GM06990 (cell line): ENCODE measurements around the gene LGALS12.

Experiments
- DNase-seq: peaks from one replicate; pipeline ENCODE4 v3.0.0-alpha.2; 2011; ENCODE audit not compliant: insufficient read length; ENCODE audit errors: extremely low read depth
- H3K27me3 ChIP-seq: replicated peaks from 2 replicates; pipeline ENCODE4 v1.6.0; 2011; ENCODE audit warnings: low read length; ENCODE audit not compliant: control insufficient read depth, insufficient read depth
- H3K36me3 ChIP-seq: 2 replicates; pipeline ENCODE4 v1.5.1; 2011; ENCODE audit warnings: low read length; ENCODE audit not compliant: control insufficient read depth, insufficient read depth
- H3K4me3 ChIP-seq: replicated peaks from 2 replicates; pipeline ENCODE4 v1.5.1; 2011; ENCODE audit warnings: low read depth, mild to moderate bottlenecking, control low read depth, low read length
- TF ChIP-seq, protein P1 (sequence below): IDR thresholded peaks from 2 replicates; pipeline ENCODE4 v1.5.1; 2011; ENCODE audit warnings: low read length, control low read depth, mild to moderate bottlenecking, inconsistent platforms; ENCODE audit not compliant: insufficient read depth, poor library complexity, severe bottlenecking

LGALS12 gene

DNA sequence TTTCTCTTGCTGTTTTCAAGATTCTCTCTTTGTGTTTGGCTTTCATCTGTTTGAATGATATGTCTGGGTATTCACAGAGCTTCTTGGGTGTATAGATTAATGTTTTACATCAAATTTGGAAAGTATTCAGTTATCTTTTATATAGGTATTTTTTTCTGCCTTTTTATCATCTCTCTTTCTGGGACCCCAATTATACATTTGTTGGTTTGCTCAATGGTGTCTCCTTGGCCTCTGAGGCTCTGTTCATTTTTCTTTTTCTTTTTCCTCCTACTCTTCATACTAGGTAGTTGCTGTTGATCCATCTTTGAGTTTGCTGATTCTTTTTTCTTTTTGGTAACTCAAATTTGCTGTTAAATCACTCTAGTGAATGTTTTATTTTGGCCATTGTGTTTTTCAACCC lies 29.3 kb upstream of the LGALS12 start:
- TF ChIP-seq, protein P1, sequence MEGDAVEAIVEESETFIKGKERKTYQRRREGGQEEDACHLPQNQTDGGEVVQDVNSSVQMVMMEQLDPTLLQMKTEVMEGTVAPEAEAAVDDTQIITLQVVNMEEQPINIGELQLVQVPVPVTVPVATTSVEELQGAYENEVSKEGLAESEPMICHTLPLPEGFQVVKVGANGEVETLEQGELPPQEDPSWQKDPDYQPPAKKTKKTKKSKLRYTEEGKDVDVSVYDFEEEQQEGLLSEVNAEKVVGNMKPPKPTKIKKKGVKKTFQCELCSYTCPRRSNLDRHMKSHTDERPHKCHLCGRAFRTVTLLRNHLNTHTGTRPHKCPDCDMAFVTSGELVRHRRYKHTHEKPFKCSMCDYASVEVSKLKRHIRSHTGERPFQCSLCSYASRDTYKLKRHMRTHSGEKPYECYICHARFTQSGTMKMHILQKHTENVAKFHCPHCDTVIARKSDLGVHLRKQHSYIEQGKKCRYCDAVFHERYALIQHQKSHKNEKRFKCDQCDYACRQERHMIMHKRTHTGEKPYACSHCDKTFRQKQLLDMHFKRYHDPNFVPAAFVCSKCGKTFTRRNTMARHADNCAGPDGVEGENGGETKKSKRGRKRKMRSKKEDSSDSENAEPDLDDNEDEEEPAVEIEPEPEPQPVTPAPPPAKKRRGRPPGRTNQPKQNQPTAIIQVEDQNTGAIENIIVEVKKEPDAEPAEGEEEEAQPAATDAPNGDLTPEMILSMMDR, result no peak
- Histone ChIP-seq H3K27me3 (no peaks in the 10 kb centered on the region), H3K4me3 (no peak overlapping the region), H3K36me3 (no peaks in the 10 kb centered on the region)
- DNase-seq, result no peak

DNA sequence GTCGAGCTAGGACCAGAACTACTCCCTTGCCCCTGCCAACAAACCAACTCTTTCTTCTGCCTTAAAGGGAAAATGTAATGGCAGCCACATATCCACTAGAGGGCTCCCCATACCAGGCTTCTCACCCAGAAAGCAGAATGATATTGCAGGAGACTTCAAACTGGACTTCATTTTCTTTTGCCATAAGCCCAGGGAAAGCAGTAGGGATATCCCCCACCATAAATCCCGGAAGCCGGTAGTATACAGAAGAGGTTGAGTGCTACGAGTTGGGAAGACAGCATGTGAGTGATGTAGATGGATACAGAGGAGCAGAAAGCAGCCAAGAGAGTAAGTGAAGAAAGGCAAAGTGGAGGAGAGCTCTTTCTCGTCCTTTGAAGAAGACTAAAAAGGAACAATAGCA lies 27.0 kb upstream of the LGALS12 start:
- no peaks in the 10 kb centered on the region for H3K27me3 ChIP-seq
- DNase-seq, result peak; percentile 25

DNA sequence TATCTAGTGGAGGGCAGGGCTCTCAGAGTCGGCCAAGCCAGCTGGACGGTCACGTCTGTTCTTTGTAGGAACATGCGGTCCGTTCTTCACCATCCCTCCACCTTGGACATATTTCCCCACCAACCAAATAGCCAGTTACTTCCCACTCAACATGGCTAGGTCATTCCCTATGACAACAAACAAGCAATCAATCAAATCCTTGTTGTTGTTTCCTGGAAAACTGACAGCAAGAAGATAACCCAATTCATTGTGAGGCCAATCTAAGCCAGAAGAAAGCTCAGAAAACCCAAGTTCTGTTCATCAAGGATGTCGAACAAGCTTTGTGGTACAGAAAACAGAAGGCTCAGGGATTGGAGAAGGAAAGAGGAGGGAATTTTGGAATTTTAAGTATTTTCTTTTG lies 25.8 kb upstream of the LGALS12 start:
- no peak for DNase-seq
- TF ChIP-seq, protein P1, result no peak
- Histone ChIP-seq H3K36me3 (no peaks in the 10 kb centered on the region), H3K27me3 (no peaks in the 10 kb centered on the region), H3K4me3 (no peak overlapping the region)

More for the DNA sequence above, 27.0 kb upstream of the LGALS12 start:
- Histone ChIP-seq H3K36me3 (no peaks in the 10 kb centered on the region), H3K4me3 (no peak overlapping the region)
- TF ChIP-seq, protein P1, result peak; percentile 84

DNA sequence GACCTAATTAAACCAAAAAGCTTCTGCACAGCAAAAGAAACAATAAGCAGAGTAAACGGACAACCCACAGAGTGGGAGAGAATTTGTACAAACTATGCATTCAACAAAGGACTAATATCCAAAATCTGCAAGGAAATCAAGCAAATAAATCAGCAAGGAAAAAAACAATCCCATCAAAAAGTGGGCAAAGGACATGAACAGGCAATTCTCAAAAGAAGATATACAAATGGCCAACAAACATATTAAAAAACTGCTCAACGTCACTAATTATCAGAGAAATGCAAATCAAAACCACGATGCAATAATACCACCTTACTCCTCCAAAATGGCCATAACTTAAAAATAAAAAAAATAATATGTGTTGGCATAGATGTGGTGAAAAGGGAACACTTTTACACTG lies 20.1 kb upstream of the LGALS12 start:
- H3K36me3 ChIP-seq, result no peaks in the 10 kb centered on the region
- TF ChIP-seq, protein P1, result no peak
- DNase-seq, result no peak
- no peaks in the 10 kb centered on the region; the same call in 1 of the 2 replicates for H3K27me3 ChIP-seq
- H3K4me3 ChIP-seq, result no peak overlapping the region

DNA sequence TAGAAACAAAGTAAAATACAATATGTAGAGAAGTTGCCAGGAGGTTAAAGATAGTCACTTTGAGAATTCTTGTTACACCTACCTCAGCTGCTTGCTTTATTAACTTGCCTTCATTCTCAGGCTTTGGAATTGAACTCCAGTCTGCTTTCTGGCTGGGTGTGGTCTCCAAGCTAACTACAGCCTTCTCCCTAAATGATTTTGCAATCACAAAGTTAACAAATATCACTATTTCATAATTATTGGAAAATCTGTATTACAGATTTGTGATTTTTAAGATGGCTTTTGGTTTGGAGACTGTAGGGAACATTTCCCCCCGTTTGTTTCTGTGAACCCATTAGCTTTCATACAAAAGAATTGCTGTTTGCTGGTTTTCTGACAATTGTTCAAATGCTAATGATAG lies 17.1 kb upstream of the LGALS12 start:
- H3K27me3 ChIP-seq, result no peaks in the 10 kb centered on the region; the same call in 1 of the 2 replicates
- TF ChIP-seq, protein P1, result no peak
- no peaks in the 10 kb centered on the region for H3K36me3 ChIP-seq

DNA sequence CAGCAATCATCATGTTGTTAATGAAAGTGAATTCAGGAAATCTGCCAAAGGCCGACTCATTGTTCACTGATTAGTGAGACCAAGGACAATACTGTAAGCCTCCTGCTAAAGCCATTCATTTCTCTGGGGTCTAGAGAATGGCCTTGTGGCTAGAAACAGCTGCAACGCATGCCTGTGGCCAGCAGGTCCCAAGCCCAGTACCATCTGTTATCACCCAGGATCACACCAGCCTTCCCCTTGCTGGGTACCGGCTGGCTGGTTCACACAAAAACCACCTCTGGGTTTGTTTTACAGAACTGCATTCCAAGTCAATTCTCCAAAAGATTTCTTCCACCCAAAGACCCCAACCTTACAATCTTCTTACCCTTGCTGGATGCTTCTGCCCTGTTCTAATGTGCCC lies 16.0 kb upstream of the LGALS12 start:
- Histone ChIP-seq H3K27me3 (no peaks in the 10 kb centered on the region; the same call in 1 of the 2 replicates), H3K36me3 (no peaks in the 10 kb centered on the region), H3K4me3 (no peak overlapping the region)
- TF ChIP-seq, protein P1, result no peak
- DNase-seq, result no peak

More for the DNA sequence above, 17.1 kb upstream of the LGALS12 start:
- DNase-seq, result no peak
- no peak overlapping the region for H3K4me3 ChIP-seq
